ENCODE measurements around the gene BEND3. TPM values are rescaled to one million over a fixed set of nuclear protein-coding genes. Genes with fewer than 3 reads are reported as not detected.
"Not testable (repeated sequence)": the region's sequence is repeated elsewhere in the genome, so short reads cannot be mapped to it uniquely, and the experiment has no call there.

BEND3 gene
- total RNA-seq, 1 donor from 2014 or later, result 10.9 TPM

DNA sequence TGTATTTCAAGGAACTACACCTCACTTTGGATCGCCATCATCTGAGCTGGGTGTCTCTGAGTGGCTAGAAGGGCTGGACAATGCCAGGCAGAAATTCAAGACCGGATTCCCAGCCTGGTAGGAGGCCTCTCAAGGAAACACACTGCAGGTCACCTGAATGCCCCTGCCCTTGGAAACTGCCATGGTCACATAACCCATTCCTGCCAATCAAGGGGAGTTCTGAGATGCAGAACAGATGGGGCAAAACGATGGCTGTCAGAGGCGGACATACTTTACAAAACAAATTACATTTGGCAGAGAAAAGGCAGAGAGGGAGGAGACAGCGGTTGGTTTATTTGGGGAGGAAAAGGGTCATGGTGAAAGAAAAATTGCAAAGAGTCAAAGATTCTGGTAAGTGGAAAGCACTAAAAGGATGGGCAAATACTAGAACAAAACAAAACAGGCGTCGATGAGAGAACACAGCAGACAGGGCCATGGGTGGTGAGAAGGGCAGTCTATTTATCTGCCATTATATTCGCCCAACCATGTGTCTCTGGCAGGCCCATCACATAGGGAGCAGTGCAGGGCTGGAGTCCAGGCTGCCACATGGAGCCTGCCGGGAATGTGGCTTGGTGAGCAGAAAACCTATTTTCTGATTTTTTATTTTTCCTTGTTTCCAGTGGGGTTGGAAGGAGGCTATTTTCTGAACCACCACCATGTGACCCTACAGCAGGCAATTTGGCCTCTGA lies 13.5 kb downstream of the BEND3 start:
- H3K36me3 Mint-ChIP-seq (ENCODE audit: unreplicated experiment), result no peaks in the 10 kb centered on the region
- H3K27me3 Mint-ChIP-seq (ENCODE audit: unreplicated experiment), result peaks cover 3% of the 10 kb centered on the region
- peaks cover 7% of the 10 kb centered on the region for H3K9me3 Mint-ChIP-seq (ENCODE audit: unreplicated experiment)
- DNase-seq, result no peak
- TF ChIP-seq, protein P1, sequence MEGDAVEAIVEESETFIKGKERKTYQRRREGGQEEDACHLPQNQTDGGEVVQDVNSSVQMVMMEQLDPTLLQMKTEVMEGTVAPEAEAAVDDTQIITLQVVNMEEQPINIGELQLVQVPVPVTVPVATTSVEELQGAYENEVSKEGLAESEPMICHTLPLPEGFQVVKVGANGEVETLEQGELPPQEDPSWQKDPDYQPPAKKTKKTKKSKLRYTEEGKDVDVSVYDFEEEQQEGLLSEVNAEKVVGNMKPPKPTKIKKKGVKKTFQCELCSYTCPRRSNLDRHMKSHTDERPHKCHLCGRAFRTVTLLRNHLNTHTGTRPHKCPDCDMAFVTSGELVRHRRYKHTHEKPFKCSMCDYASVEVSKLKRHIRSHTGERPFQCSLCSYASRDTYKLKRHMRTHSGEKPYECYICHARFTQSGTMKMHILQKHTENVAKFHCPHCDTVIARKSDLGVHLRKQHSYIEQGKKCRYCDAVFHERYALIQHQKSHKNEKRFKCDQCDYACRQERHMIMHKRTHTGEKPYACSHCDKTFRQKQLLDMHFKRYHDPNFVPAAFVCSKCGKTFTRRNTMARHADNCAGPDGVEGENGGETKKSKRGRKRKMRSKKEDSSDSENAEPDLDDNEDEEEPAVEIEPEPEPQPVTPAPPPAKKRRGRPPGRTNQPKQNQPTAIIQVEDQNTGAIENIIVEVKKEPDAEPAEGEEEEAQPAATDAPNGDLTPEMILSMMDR (IDR thresholded peaks at IDR 0.05; ENCODE audit: partially characterized antibody, unreplicated experiment), result no peak
- peak overlapping the region; percentile 75 for H3K27ac Mint-ChIP-seq (ENCODE audit: unreplicated experiment)
- H3K4me1 Mint-ChIP-seq (ENCODE audit: low read depth, unreplicated experiment), result peaks cover 33% of the 10 kb centered on the region
- H3K4me3 Mint-ChIP-seq (ENCODE audit: unreplicated experiment), result peak overlapping the region; percentile 46

DNA sequence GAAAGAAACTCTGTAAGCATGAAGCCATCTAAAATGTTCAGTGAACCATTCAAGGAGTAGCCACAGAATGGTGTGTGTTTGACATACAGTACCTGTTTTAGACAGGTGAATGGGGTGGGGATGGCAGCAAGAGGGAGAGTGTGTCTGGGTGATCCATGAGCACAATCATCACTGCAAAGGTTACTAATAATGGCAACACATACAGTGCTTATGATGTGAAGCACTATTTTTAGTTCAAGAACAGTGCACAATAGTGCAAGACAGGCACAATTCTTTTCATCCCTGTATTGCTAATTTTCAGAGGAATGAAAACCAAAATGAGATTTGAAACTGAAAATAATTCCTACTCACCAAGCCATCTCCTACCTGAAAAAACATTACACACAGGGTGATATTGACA lies 14.1 kb downstream of the BEND3 start:
- Mint-ChIP-seq H3K4me3 (ENCODE audit: unreplicated experiment) (peak overlapping the region; percentile 30), H3K9me3 (ENCODE audit: unreplicated experiment) (peaks cover 7% of the 10 kb centered on the region), H3K27me3 (ENCODE audit: unreplicated experiment) (peaks cover 3% of the 10 kb centered on the region), H3K4me1 (ENCODE audit: low read depth, unreplicated experiment) (peaks cover 32% of the 10 kb centered on the region), H3K36me3 (ENCODE audit: unreplicated experiment) (no peaks in the 10 kb centered on the region), H3K27ac (ENCODE audit: unreplicated experiment) (peak overlapping the region; percentile 75)
- no peak for DNase-seq
- TF ChIP-seq, protein P1 (IDR thresholded peaks at IDR 0.05; ENCODE audit: partially characterized antibody, unreplicated experiment), result no peak

DNA sequence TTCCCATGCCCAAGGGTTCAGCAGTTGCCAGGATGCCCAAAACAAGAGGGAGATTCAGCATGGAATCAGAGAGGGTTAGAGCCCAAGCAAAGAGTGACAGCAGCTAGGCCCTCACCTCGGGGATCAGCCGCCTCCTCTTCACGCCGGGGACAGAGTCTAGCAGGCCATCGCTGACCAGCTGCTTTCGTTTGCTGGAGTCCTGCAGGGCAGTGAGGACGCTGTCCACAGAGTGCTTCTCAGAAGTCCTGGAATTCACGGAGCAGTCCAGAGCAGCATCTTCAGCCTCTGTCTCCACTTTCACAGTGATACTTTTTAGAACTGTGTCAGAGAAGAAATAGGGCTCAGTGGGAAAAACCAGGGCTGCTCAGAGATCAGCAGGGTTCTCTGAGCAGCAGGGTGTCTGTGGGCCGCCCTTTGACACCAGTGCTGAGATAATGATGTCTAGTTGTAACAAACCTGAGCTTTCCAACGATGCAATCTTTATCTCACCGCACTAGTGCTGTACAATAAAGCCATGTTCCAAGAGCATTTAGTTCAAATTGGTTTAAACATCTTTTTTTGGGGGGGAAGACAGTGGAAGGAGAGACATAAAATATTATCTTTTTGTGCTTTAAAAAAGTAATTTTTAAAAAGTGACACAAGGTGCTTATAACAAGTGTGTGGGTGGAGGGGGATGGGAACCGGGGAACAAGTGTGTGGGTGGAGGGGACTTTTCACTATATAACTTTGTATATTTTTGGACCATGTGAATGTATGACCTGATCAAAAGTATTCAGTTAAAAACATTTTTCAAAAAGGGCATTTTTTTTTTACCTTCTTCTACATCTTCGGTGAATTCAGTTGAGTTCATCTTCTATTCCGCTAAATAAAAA lies 16.6 kb downstream of the BEND3 start:
- no peak for DNase-seq
- H3K27ac Mint-ChIP-seq (ENCODE audit: unreplicated experiment), result no peak overlapping the region
- peaks cover 3% of the 10 kb centered on the region for H3K27me3 Mint-ChIP-seq (ENCODE audit: unreplicated experiment)
- H3K36me3 Mint-ChIP-seq (ENCODE audit: unreplicated experiment), result no peaks in the 10 kb centered on the region
- no peak overlapping the region for H3K4me3 Mint-ChIP-seq (ENCODE audit: unreplicated experiment)
- H3K4me1 Mint-ChIP-seq (ENCODE audit: low read depth, unreplicated experiment), result peaks cover 23% of the 10 kb centered on the region
- peaks cover 7% of the 10 kb centered on the region for H3K9me3 Mint-ChIP-seq (ENCODE audit: unreplicated experiment)
- TF ChIP-seq, protein P1 (IDR thresholded peaks at IDR 0.05; ENCODE audit: partially characterized antibody, unreplicated experiment), result no peak

DNA sequence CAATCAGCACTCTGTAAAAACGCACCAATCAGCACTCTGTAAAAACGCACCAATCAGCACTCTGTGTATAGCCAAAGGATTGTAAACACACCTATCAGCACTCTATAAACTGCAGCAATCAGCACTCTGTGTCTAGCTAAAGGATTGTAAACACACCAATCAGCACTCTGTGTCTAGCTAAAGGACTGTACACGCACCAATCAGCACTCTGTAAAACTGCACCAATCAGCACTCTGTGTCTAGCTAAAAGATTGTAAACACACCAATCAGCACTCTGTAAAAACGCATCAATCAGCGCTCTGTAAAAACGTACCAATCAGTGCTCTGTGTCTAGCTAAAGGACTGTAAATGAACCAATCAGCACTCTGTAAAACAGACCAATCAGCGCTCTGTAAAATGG lies 30.9 kb downstream of the BEND3 start:
- not testable (repeated sequence) for H3K4me3 Mint-ChIP-seq (ENCODE audit: unreplicated experiment); H3K4me1 Mint-ChIP-seq (ENCODE audit: low read depth, unreplicated experiment); H3K27me3 Mint-ChIP-seq (ENCODE audit: unreplicated experiment); H3K9me3 Mint-ChIP-seq (ENCODE audit: unreplicated experiment); H3K36me3 Mint-ChIP-seq (ENCODE audit: unreplicated experiment); H3K27ac Mint-ChIP-seq (ENCODE audit: unreplicated experiment); DNase-seq

DNA sequence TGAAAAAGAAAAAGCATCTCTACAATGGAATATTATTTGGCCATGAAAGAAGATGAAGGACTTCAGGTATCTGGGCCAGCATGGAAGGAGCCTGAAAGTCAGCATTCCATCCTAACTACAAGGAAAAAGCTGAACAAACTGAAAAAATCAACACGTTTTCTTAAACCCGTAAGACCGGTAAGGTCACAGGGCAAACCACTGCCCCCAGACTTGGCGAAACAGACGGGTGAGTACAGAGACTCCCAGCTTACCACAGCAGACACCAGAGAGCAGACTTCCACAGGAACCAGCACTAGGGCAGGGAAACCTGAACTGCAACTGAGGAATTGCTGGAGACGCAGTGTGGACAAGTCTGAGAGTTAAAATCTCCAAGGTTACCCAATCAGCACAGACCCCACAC lies 31.4 kb downstream of the BEND3 start:
- TF ChIP-seq, protein P1 (IDR thresholded peaks at IDR 0.05; ENCODE audit: partially characterized antibody, unreplicated experiment), result no peak
- Mint-ChIP-seq H3K27me3 (ENCODE audit: unreplicated experiment) (peaks cover 2% of the 10 kb centered on the region), H3K27ac (ENCODE audit: unreplicated experiment) (no peak overlapping the region), H3K4me3 (ENCODE audit: unreplicated experiment) (no peak overlapping the region), H3K9me3 (ENCODE audit: unreplicated experiment) (peaks cover 3% of the 10 kb centered on the region), H3K36me3 (ENCODE audit: unreplicated experiment) (no peaks in the 10 kb centered on the region), H3K4me1 (ENCODE audit: low read depth, unreplicated experiment) (no peaks in the 10 kb centered on the region)
- DNase-seq, result no peak
